Smooth muscle cell (in vitro differentiated cells): ENCODE measurements around the gene CDH16. TPM values are rescaled to one million over a fixed set of nuclear protein-coding genes. Genes with fewer than 3 reads are reported as not detected.

Experiments used
- DNase-seq: peaks from one replicate; lab custom pipeline; 2025; ENCODE audit not compliant: unreplicated experiment; lab: John Stamatoyannopoulos, UW
- H2AFZ ChIP-seq: fragments of 200-600 bp; sonication (generic); 2 replicates; pipeline ENCODE4 v1.6.0; 2016; ENCODE audit warnings: antibody characterized with exemption, low read depth, mild to moderate bottlenecking
- H3F3A ChIP-seq: fragments of 200-600 bp; sonication (generic); 2 replicates; pipeline ENCODE4 v1.6.0; 2017; ENCODE audit warnings: antibody characterized with exemption, low read depth
- H3K27ac ChIP-seq: fragments of 200-600 bp; sonication (generic); 2 replicates; pipeline ENCODE4 v1.5.1; 2016; ENCODE audit warnings: low read depth, mild to moderate bottlenecking
- H3K27me3 ChIP-seq: fragments of 200-600 bp; sonication (generic); 2 replicates; pipeline ENCODE4 v1.6.1; 2016; ENCODE audit warnings: low read depth, mild to moderate bottlenecking
- H3K36me3 ChIP-seq: fragments of 200-600 bp; sonication (generic); 2 replicates; pipeline ENCODE4 v1.5.1; 2016; ENCODE audit warnings: low read depth
- H3K4me1 ChIP-seq: fragments of 200-600 bp; sonication (generic); 2 replicates; pipeline ENCODE4 v1.5.1; 2016; ENCODE audit warnings: low read depth
- H3K4me2 ChIP-seq: fragments of 200-600 bp; sonication (generic); 2 replicates; pipeline ENCODE4 v1.6.0; 2016; ENCODE audit warnings: mild to moderate bottlenecking
- H3K4me3 ChIP-seq: fragments of 200-600 bp; sonication (generic); 2 replicates; pipeline ENCODE4 v1.5.1; 2016; ENCODE audit warnings: mild to moderate bottlenecking
- H3K79me2 ChIP-seq: fragments of 200-600 bp; sonication (generic); 2 replicates; pipeline ENCODE4 v1.6.0; 2016; ENCODE audit warnings: low read depth, mild to moderate bottlenecking
- H3K9ac ChIP-seq: fragments of 200-600 bp; sonication (generic); 2 replicates; pipeline ENCODE4 v1.6.0; 2016; ENCODE audit warnings: low read depth
- H3K9me3 ChIP-seq: fragments of 200-600 bp; sonication (generic); replicated peaks from 2 replicates; pipeline ENCODE4 v1.5.1; 2016; ENCODE audit warnings: low read depth
- H4K20me1 ChIP-seq: fragments of 200-600 bp; sonication (generic); 2 replicates; pipeline ENCODE4 v1.6.0; 2016; ENCODE audit warnings: low read depth
- WGBS: methylation state at CpG from one replicate; pipeline ENCODE4 v1.1.7; 2016; ENCODE audit warnings: low lambda C conversion rate; 5-methylcytosine and 5-hydroxymethylcytosine counted together
- polyA plus RNA-seq: library from polyadenylated mRNA; unstranded; fragments of >200 nt; fragmentation: Nextera tagmentation; extraction: Ambion mirVana; gene quantifications from 2 replicates; pipeline ENCODE4 v1.2.1, GENCODE V29; 2016
- total RNA-seq: library from RNA; depleted of rRNA; stranded (reverse); fragments of >200 nt; gene quantifications from 2 replicates; pipeline ENCODE4 v1.2.3, GENCODE V29; 2014
- TF ChIP-seq, protein P1 (sequence below): fragments of 200-600 bp; sonication (generic); IDR thresholded peaks from 2 replicates; pipeline ENCODE4 v1.5.1; 2017; ENCODE audit warnings: borderline replicate concordance, mild to moderate bottlenecking, antibody characterized with exemption; ENCODE audit not compliant: insufficient read depth, poor library complexity, severe bottlenecking

CDH16 gene
- total and polyA plus RNA-seq, 2 experiments from 2014 or later = not detected

DNA sequence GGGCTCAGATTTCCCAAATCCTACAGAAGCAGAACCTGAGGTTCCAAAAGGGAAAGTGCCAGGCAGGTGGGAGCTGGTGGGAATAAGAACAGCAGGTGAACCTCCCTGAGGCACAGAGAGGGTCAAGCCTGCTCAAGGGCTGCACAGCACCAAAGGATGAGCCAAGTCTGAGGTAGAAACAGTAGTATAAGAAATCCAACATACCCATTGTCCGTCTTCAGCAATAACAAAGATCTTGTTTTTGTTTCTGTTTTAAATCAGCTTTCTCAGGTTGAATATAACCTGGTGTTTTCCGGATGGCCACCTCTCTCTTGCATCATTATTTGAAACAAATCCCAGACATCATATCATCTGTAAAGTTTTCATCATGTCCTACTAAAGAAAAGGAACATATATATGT is 31.8 kb upstream of the CDH16 start:
- H3K9ac ChIP-seq = no peak overlapping the region
- H3K27ac ChIP-seq = no peak overlapping the region
- H3K79me2 ChIP-seq = no peaks in the 10 kb centered on the region
- 88% methylated on average over 2 of the region's 2 CpGs for WGBS
- H3K9me3 ChIP-seq = no peaks in the 10 kb centered on the region
- no peak overlapping the region for H3K4me3 ChIP-seq
- H3K4me1 ChIP-seq = no peaks in the 10 kb centered on the region
- H4K20me1 ChIP-seq = no peaks in the 10 kb centered on the region
- H2AFZ ChIP-seq = no peak overlapping the region
- H3F3A ChIP-seq = peaks cover 1% of the 10 kb centered on the region
- no peak for DNase-seq
- no peaks in the 10 kb centered on the region for H3K36me3 ChIP-seq
- H3K4me2 ChIP-seq = no peak overlapping the region
- TF ChIP-seq, protein P1, sequence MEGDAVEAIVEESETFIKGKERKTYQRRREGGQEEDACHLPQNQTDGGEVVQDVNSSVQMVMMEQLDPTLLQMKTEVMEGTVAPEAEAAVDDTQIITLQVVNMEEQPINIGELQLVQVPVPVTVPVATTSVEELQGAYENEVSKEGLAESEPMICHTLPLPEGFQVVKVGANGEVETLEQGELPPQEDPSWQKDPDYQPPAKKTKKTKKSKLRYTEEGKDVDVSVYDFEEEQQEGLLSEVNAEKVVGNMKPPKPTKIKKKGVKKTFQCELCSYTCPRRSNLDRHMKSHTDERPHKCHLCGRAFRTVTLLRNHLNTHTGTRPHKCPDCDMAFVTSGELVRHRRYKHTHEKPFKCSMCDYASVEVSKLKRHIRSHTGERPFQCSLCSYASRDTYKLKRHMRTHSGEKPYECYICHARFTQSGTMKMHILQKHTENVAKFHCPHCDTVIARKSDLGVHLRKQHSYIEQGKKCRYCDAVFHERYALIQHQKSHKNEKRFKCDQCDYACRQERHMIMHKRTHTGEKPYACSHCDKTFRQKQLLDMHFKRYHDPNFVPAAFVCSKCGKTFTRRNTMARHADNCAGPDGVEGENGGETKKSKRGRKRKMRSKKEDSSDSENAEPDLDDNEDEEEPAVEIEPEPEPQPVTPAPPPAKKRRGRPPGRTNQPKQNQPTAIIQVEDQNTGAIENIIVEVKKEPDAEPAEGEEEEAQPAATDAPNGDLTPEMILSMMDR = no peak
- H3K27me3 ChIP-seq = peaks cover 20% of the 10 kb centered on the region

DNA sequence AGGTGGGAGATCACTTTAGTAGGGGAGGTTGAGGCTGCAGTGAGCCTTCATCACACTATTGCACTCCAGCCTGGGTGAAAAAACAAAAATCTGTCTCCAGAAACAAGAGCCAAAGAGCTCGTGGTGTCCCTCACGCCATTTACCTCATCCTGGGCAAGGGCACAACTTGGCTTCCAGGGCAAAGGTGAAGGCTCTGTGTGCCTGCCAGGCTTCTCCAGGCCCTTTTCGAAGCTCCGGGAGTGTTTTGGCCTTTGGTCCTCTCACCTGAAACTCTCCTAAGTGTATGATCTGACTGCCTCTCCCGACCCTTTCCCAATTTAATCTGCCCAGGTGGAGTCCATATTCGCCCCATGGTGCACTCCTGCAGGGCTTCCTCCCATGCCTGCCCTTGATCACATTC is 30.8 kb upstream of the CDH16 start:
- H2AFZ ChIP-seq = no peak overlapping the region
- no peak for DNase-seq
- H3K4me3 ChIP-seq = no peak overlapping the region
- no peaks in the 10 kb centered on the region for H3K36me3 ChIP-seq
- H3K9ac ChIP-seq = no peak overlapping the region
- H3K27ac ChIP-seq = no peak overlapping the region
- TF ChIP-seq, protein P1 = no peak
- H3F3A ChIP-seq = peaks cover 2% of the 10 kb centered on the region
- H3K4me1 ChIP-seq = no peaks in the 10 kb centered on the region
- 91% methylated on average over 6 of the region's 6 CpGs for WGBS
- H4K20me1 ChIP-seq = no peaks in the 10 kb centered on the region
- H3K4me2 ChIP-seq = no peak overlapping the region
- no peaks in the 10 kb centered on the region for H3K79me2 ChIP-seq
- H3K27me3 ChIP-seq = peaks cover 20% of the 10 kb centered on the region
- H3K9me3 ChIP-seq = no peaks in the 10 kb centered on the region

DNA sequence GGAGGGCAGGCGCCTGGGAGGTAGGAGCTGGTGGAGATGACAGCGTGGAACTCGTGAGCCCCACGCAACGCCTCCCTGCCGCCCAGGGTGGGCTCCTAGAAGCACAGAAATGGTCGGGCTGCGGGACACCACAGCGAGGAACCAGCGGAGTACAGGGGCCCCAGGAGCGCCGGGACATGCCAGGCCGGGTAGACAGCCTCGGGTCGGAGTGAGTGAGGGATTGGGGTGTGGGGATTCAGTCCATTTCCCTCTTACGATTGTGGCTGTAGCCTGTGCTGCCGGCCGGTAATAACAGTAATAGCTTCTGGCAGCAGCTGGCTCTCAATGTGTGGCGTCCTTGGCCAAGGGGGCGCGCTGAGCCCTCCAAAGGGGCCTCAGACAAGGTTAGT is 30.1 kb upstream of the CDH16 start:
- no peaks in the 10 kb centered on the region for H3K36me3 ChIP-seq
- no peaks in the 10 kb centered on the region for H3K79me2 ChIP-seq
- H3K27me3 ChIP-seq = peaks cover 20% of the 10 kb centered on the region
- no peak overlapping the region for H3K9ac ChIP-seq
- TF ChIP-seq, protein P1 = no peak
- no peaks in the 10 kb centered on the region for H3K9me3 ChIP-seq
- H3F3A ChIP-seq = peaks cover 2% of the 10 kb centered on the region
- DNase-seq = no peak
- H3K4me2 ChIP-seq = peak overlapping the region; percentile 85
- H4K20me1 ChIP-seq = no peaks in the 10 kb centered on the region
- WGBS = 73% methylated on average over 21 of the region's 21 CpGs
- H3K4me3 ChIP-seq = no peak overlapping the region
- no peaks in the 10 kb centered on the region for H3K4me1 ChIP-seq
- H2AFZ ChIP-seq = no peak overlapping the region
- H3K27ac ChIP-seq = no peak overlapping the region

DNA sequence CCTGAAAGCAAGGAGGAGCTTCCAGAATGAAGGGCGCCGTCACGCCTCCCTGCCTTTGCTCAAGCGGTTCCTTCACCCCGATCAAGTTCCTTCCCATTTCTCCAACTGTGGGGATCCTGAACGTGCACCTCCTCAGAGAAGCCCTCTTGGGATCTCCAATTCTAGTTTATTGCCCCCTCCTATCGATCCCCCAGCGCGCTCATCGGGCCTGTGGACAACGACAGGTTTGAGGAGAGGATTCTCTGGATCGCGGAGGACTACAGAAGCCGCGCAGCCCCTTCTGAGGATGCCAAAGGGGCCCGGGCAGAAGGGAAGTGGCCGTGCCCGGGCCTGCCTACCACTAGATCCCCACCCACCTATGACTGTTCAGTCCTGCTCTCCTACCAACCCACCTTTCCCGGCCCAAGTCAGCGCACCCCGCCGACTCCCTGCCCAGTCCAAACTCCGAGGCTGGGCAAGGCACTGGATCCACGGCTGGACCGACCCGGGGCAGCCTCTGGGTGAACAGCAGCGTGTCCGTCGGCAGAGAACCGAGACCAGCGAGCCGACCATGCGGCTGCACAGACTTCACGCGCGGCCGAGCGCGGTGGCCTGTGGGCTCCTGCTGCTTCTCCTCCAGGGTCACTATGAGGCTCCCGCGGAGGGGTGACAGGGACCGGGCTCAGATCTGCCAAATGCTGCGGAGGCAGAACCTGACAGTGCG is 29.6 kb upstream of the CDH16 start:
- no peak overlapping the region for H3K27ac ChIP-seq
- peak overlapping the region; percentile 85 for H3K4me2 ChIP-seq
- peaks cover 2% of the 10 kb centered on the region for H3F3A ChIP-seq
- TF ChIP-seq, protein P1 = no peak
- no peaks in the 10 kb centered on the region for H3K79me2 ChIP-seq
- no peaks in the 10 kb centered on the region for H3K36me3 ChIP-seq
- no peak for DNase-seq
- no peaks in the 10 kb centered on the region for H3K9me3 ChIP-seq
- H3K9ac ChIP-seq = no peak overlapping the region
- 50% methylated on average over 44 of the region's 44 CpGs for WGBS
- H3K4me3 ChIP-seq = peak overlapping the region; percentile 48
- H3K27me3 ChIP-seq = peaks cover 20% of the 10 kb centered on the region
- no peaks in the 10 kb centered on the region for H3K4me1 ChIP-seq
- no peaks in the 10 kb centered on the region for H4K20me1 ChIP-seq
- no peak overlapping the region for H2AFZ ChIP-seq
